Loucy (cell line): ENCODE results near the gene GGCX.

Source experiments
- EZH2phosphoT487 ChIP-seq: fragments of 200-600 bp; IDR thresholded peaks from 2 replicates; pipeline ENCODE4 v1.6.1; 2018; ENCODE audit warnings: antibody characterized with exemption, mild to moderate bottlenecking, moderate library complexity, borderline replicate concordance
- TF ChIP-seq, protein P1 (sequence below): fragments of 200-600 bp; sonication (generic); conservative IDR thresholded peaks from 2 replicates; pipeline ENCODE4 v1.5.1; 2014; ENCODE audit warnings: mild to moderate bottlenecking, antibody characterized with exemption, low read length

GRCh38 chr2:85589181-85589580 lies 27.9 kb upstream of the GGCX start:
- TF ChIP-seq, protein P1, sequence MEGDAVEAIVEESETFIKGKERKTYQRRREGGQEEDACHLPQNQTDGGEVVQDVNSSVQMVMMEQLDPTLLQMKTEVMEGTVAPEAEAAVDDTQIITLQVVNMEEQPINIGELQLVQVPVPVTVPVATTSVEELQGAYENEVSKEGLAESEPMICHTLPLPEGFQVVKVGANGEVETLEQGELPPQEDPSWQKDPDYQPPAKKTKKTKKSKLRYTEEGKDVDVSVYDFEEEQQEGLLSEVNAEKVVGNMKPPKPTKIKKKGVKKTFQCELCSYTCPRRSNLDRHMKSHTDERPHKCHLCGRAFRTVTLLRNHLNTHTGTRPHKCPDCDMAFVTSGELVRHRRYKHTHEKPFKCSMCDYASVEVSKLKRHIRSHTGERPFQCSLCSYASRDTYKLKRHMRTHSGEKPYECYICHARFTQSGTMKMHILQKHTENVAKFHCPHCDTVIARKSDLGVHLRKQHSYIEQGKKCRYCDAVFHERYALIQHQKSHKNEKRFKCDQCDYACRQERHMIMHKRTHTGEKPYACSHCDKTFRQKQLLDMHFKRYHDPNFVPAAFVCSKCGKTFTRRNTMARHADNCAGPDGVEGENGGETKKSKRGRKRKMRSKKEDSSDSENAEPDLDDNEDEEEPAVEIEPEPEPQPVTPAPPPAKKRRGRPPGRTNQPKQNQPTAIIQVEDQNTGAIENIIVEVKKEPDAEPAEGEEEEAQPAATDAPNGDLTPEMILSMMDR: no peak
- TF ChIP-seq EZH2phosphoT487: no peak
